ENCODE results near the gene SV2B.

Gene SV2B

GRCh38 chr15:91192285-91192684, 92.2 kb downstream of the SV2B start:
- no peak for DNase-seq (ENCODE audit: low spot score)

GRCh38 chr15:91192690-91193377, 92.8 kb downstream of the SV2B start:
- peak; percentile 79 for DNase-seq (ENCODE audit: low spot score)

DNA sequence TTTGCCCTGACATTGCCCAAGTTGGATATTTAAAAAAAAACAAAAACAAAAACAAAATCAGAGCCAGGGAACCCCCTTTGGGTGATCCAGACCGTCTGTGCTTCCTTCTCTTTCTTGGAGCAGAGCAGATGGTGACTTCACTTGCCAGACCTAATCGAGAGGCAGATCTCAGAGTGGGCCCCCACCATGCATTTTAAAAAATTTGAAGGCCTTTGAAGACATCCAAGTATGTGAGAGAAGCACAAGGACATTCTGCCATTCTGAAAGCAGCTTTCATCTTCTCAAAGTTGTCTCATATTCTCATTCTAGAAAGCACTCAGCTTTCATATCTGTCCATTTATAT, 93.3 kb downstream of the SV2B start:
- peak; percentile 84 for DNase-seq (ENCODE audit: low spot score)

DNA sequence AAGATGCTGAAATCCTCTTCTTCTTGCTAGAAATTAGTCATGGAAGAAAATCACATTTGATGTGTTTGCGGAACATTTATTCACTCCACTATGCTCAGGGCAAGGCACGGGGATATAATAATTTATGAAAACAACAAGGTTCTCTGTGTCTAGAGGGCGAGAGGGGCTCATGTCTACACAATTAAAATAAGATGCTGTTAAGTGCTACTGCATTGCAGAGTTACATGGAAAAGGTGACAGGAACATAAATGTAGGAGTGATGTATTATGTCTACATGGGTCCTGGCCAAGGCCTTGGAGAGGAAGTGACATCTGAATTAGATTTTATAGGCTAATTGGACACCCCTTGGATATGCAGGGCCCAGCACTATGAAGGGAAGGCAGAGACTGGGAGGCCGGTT, 96.1 kb downstream of the SV2B start:
- no peak for DNase-seq (ENCODE audit: low spot score)

- peak; percentile 48 for DNase-seq (ENCODE audit: low spot score)
These were observed 96.7 kb downstream of the SV2B start for GRCh38 chr15:91196768-91197167.

DNA sequence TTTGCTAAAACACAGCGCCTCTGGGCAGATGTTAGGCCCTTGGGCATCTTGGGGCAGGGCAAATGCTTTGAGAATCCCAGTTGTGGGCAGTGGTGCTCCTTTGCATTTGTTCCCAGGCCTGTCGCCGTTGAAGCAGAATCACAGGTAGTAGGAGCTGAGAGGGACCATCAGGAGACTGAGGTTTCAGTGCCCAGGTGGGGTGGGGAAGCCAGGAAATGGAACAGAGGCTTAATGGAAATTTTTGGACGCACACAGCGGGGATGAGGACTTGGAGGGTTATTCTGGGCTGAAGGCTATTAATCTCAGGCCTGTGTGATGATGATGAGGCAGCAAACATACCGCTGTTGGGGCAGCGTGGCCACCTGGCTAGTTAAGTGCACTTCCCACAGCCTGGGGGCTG, 99.5 kb downstream of the SV2B start:
- peak; percentile 93 for DNase-seq (ENCODE audit: low spot score)

DNA sequence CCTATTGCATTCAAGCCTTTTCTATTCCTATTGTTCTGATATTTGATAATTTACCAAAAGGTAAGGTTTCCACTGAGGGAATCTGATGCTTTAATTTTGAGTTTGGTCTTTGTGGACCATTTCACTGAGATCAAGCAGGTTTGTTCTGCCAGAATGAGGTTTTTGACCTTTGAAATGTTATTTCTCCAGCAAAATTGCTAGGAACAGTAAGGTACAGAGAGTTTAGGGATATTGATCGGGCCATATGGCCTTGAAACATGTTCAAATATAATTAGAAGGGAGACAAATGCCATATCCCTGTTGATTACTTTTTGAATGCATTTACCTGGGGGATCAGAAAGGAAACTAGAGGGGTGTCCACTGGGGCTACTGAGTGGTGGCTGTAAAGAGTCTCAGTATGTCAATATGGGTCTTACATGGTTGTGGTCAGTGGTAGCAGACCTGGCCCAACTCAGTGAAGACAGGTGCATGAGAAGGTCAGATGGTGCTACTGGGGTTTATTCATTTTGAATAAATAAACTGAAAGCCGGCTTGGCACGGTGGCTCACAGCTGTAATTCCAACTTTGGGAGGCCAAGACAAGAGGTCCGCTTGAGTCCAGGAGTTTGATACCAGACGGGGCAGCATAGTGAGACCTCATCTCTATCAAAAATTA, 100.2 kb downstream of the SV2B start:
- DNase-seq (ENCODE audit: low spot score): no peak

- no peak for DNase-seq (ENCODE audit: low spot score)
These were observed 102.5 kb downstream of the SV2B start for GRCh38 chr15:91202510-91203102.

- DNase-seq (ENCODE audit: low spot score): no peak
These were observed 103.7 kb downstream of the SV2B start for GRCh38 chr15:91203619-91204203.

DNA sequence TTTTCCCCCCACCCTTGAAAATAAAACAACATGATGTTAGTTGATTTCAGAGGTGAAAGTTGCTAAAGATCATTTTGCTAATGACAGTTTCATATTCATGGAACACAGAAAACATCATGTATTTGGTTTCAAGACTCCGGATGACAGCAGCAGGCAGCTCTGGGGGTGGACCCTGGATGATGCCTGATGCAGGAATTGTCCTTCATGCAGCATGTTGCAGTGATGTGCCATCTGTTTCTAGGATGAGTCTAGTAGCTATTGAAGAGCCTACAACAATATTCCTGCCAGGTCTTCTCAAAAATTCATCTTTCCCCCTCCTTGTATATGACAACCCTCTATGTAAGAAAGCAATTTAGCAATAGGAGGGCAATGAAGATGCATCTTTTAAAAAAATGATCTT, 108.3 kb downstream of the SV2B start:
- DNase-seq (ENCODE audit: low spot score): peak; percentile 87

- no peak for DNase-seq (ENCODE audit: low spot score)
These were observed 109.3 kb downstream of the SV2B start for GRCh38 chr15:91209318-91209717.

GRCh38 chr15:91209726-91210125, 109.7 kb downstream of the SV2B start:
- DNase-seq (ENCODE audit: low spot score): no peak

- peak; percentile 84 for DNase-seq (ENCODE audit: low spot score)
These were observed 114.9 kb downstream of the SV2B start for GRCh38 chr15:91214675-91215590.

GRCh38 chr15:91216000-91216399, 115.9 kb downstream of the SV2B start:
- DNase-seq (ENCODE audit: low spot score): peak; percentile 71

DNA sequence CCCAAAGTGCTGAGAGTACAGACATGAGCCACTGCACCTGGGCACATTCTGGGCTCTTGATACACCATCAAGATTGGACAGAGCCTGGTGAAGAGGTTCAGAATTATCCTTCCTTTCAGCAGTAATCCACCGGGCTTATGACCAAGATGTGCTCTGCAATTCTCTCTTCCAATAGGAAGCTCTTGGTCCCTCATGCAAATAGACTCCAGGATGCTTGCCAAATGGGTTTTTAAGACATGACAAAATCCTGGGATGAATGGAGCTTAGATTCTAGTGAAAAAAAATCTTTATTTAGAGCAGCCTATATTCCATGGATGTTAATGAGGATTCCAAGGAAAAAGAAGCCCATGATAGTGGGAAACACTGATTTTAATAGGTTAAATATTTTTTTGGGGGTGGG, 119.1 kb downstream of the SV2B start:
- peak; percentile 76 for DNase-seq (ENCODE audit: low spot score)

DNA sequence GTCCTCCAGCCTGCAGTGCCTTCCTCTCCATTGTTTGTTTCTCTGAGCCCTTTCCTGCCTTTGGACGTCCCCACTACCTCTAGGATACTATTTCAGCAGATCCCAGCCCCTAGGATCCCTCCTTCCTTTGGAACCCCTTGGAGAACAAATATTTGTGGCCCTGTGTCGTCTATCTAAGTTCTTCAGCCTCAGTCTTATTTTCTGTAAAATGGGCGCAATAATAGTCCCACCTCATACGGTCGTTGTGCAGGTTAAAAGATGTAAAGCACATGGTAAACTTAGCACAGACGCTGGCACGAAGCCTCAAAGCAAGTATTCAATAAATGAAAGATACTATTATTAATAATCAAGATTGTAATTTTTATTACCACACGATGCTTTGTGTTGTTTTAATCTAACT, 122.0 kb downstream of the SV2B start:
- no peak for DNase-seq (ENCODE audit: low spot score)

GRCh38 chr15:91223863-91224262, 123.8 kb downstream of the SV2B start:
- no peak for DNase-seq (ENCODE audit: low spot score)

DNA sequence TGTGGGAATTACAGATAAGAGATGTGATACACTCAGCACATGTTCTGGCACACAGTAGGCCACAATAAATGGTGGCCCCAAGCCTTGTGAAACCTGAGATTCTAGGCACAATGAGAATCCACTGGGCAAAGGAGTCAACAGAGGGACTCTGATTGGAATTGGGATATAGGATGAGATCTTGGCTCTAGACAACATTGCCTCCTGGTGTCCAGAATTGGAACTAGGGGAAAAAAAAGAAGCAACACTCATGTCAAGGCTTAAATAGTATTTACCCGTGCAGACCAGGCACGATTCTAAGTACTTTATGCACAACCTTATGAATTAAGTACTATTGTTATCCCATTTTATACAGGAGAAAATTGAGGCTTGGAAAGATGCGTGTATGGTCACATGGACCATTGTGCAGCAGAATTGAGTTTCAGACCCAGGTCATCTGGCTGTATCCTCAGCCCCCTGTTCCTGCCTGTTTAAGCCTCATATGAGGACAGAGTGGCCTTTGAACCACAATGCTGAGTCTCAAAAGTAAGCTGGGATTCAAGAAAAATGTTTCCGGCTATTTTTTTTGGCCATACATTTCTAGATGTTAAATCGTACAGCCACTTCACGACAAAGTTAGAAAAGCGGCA, 124.8 kb downstream of the SV2B start:
- DNase-seq (ENCODE audit: low spot score): peak; percentile 67

GRCh38 chr15:91225741-91226140, 125.7 kb downstream of the SV2B start:
- DNase-seq (ENCODE audit: low spot score): no peak

DNA sequence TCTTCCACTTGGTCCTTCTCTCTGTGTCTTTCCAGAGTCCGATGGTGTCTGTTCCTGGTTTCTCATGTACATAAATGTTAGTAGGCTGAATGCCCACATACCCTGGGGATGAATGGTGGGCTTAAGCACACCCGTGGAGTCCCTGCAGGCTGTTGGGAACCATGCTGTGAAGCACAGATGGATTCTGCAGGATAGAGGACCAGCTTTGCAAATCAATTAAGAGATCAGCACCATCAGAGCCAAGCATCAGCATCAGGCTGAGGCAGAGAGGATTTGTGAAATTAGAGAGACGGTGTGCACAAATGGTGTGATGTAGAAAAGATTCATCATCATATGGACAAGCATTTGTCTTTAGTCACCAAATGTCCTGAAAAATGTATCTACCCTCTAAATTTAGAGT, 127.1 kb downstream of the SV2B start:
- no peak for DNase-seq (ENCODE audit: low spot score)

- DNase-seq (ENCODE audit: low spot score): no peak
These were observed 127.7 kb downstream of the SV2B start for GRCh38 chr15:91227766-91228165.

DNA sequence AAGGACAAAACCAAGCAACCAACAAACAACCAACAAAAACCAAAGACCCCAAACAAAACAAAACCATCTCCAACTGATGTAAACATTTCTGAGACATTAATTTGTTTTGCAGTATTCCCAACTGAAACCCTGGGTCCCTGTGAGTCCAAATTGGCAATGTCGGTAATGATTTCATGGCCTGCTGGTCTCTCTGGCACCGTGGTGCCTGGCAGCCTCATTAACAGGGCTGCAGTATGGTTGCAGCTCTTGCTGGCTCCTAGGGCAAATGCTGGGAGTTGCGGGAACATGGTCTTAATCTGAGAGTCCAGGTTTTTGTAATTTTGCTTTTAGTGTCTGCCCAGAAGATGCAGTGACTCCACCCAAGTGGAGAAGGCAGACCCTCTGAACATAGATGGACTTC, 128.3 kb downstream of the SV2B start:
- peak; percentile 96 for DNase-seq (ENCODE audit: low spot score)

Data from cerebellar cortex (tissue), 1 donor.